Prostate gland (tissue), 2 donors: ENCODE measurements around the gene CASP9.

Source experiments
- POLR2AphosphoS5 ChIP-seq: sonication (generic); formaldehyde crosslinking; IDR thresholded peaks from one replicate; pipeline ENCODE4 v1.6.1; 2017; ENCODE audit warnings: antibody characterized with exemption
- TF ChIP-seq, protein P1 (sequence below), 4 experiments: fragments of 200-600 bp in 2 of 4; fragments of 450-650 bp in 2 of 4; sonication (generic) in 2 of 4; IDR thresholded peaks; 1 replicate in 3 of 4; 2 replicates in 1 of 4; pipeline ENCODE4 v1.5.1; 2016 to 2019; ENCODE audit warnings: antibody characterized with exemption in 4 of 4, mild to moderate bottlenecking in 2 of 4, moderate library complexity in 2 of 4

DNA sequence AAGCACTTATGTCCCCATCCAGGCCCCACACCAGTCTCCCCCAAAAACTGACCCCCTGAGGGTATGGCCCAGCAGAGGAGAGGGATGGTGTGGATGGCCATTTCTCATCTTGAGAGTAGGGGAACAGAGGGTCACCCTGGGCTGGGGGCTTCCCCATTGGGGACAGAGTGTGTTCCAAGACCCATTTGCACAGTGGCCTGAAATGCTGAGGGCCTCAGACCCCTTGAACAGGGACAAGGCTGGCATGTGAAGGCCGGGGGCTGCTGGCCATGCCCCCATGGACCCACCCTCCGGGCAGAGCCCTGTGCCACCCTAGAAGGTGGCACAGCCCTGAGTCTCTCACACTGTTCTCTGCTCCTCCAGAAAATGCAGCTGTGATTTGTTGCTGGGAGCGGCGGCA is 77.8 kb downstream of the CASP9 start:
- TF ChIP-seq, protein P1, sequence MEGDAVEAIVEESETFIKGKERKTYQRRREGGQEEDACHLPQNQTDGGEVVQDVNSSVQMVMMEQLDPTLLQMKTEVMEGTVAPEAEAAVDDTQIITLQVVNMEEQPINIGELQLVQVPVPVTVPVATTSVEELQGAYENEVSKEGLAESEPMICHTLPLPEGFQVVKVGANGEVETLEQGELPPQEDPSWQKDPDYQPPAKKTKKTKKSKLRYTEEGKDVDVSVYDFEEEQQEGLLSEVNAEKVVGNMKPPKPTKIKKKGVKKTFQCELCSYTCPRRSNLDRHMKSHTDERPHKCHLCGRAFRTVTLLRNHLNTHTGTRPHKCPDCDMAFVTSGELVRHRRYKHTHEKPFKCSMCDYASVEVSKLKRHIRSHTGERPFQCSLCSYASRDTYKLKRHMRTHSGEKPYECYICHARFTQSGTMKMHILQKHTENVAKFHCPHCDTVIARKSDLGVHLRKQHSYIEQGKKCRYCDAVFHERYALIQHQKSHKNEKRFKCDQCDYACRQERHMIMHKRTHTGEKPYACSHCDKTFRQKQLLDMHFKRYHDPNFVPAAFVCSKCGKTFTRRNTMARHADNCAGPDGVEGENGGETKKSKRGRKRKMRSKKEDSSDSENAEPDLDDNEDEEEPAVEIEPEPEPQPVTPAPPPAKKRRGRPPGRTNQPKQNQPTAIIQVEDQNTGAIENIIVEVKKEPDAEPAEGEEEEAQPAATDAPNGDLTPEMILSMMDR (IDR thresholded peaks at IDR 0.05): no peak
- no peak for TF ChIP-seq POLR2AphosphoS5
